Type B pancreatic cell (in vitro differentiated cells): ENCODE results near the gene TBC1D22A. TPM values are rescaled to one million over a fixed set of nuclear protein-coding genes. Genes with fewer than 3 reads are reported as not detected.
A peak's percentile ranks its signal among the peaks of the same experiment; 100 is the strongest.
"Not testable (repeated sequence)": the region's sequence is repeated elsewhere in the genome, so short reads cannot be mapped to it uniquely, and the experiment has no call there.

Source experiments
- DNase-seq: peaks from one replicate; pipeline ENCODE4 v3.0.0; 2021; ENCODE audit warnings: mixed read lengths; ENCODE audit not compliant: unreplicated experiment; ENCODE audit errors: extremely low spot score
- H3K27ac Mint-ChIP-seq: 2 replicates; pipeline ENCODE4 v1.8.0; 2021; ENCODE audit warnings: mild to moderate bottlenecking, mixed read lengths
- H3K27me3 Mint-ChIP-seq: 2 replicates; pipeline ENCODE4 v1.8.0; 2021; ENCODE audit warnings: mixed read lengths
- H3K36me3 Mint-ChIP-seq: 2 replicates; pipeline ENCODE4 v1.8.0; 2021; ENCODE audit warnings: mixed read lengths
- H3K4me1 Mint-ChIP-seq: one replicate; pipeline ENCODE4 v1.8.0; 2021; ENCODE audit warnings: mixed read lengths; ENCODE audit not compliant: unreplicated experiment
- H3K4me3 Mint-ChIP-seq: 2 replicates; pipeline ENCODE4 v1.8.0; 2021; ENCODE audit warnings: mild to moderate bottlenecking, mixed read lengths
- H3K9me3 Mint-ChIP-seq: 2 replicates; pipeline ENCODE4 v1.8.0; 2021; ENCODE audit warnings: mixed read lengths
- total RNA-seq: library from RNA; stranded (reverse); gene quantifications from 2 replicates; pipeline ENCODE4 v1.2.1, GENCODE V29; 2021; ENCODE audit warnings: low replicate concordance
- TF ChIP-seq, protein P1 (sequence below): fragments of 200-600 bp; sonication (generic); conservative IDR thresholded peaks from 2 replicates; pipeline ENCODE4 v1.5.0; 2021; ENCODE audit warnings: antibody characterized with exemption, mild to moderate bottlenecking

TBC1D22A gene
- total RNA-seq, 1 donor from 2014 or later = 16.2 TPM

DNA sequence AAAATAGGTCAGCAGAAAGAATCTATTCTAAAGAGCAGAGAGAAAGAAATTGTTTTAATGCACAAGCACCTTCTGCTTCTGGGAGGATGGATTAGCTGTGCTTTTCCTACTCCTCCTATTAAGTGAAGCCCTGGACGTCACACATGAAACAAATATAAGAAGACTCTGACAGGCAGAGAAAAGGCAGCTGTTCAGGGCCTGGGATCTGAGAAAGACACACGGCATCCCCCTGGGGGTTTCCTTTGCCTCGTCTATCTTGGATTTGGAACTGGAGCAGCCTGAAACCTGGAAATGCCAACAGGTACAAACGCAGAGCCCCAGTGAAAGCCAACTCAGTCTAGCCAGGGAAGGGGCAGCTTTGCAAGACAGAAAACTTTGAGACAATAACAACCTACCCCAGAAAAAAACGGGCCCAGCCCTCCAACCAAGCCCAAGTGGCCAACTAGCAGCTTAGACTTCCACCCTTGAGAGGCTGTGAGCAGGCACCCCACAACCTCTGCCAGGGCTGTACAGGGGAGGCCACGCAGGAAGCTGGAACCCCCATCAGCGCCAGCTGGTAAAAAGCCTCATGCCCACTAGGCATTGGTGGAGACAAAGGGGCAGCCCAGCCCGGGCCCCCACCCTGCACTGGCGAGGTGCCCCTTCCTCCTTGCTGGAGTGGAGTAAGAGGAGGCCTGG is 31.7 kb upstream of the TBC1D22A start:
- H3K27me3 Mint-ChIP-seq = no peaks in the 10 kb centered on the region
- H3K36me3 Mint-ChIP-seq = no peaks in the 10 kb centered on the region
- no peak for DNase-seq
- H3K4me1 Mint-ChIP-seq = peaks cover 53% of the 10 kb centered on the region
- no peaks in the 10 kb centered on the region for H3K9me3 Mint-ChIP-seq
- no peak overlapping the region for H3K27ac Mint-ChIP-seq
- no peak overlapping the region for H3K4me3 Mint-ChIP-seq
- TF ChIP-seq, protein P1, sequence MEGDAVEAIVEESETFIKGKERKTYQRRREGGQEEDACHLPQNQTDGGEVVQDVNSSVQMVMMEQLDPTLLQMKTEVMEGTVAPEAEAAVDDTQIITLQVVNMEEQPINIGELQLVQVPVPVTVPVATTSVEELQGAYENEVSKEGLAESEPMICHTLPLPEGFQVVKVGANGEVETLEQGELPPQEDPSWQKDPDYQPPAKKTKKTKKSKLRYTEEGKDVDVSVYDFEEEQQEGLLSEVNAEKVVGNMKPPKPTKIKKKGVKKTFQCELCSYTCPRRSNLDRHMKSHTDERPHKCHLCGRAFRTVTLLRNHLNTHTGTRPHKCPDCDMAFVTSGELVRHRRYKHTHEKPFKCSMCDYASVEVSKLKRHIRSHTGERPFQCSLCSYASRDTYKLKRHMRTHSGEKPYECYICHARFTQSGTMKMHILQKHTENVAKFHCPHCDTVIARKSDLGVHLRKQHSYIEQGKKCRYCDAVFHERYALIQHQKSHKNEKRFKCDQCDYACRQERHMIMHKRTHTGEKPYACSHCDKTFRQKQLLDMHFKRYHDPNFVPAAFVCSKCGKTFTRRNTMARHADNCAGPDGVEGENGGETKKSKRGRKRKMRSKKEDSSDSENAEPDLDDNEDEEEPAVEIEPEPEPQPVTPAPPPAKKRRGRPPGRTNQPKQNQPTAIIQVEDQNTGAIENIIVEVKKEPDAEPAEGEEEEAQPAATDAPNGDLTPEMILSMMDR = no peak

DNA sequence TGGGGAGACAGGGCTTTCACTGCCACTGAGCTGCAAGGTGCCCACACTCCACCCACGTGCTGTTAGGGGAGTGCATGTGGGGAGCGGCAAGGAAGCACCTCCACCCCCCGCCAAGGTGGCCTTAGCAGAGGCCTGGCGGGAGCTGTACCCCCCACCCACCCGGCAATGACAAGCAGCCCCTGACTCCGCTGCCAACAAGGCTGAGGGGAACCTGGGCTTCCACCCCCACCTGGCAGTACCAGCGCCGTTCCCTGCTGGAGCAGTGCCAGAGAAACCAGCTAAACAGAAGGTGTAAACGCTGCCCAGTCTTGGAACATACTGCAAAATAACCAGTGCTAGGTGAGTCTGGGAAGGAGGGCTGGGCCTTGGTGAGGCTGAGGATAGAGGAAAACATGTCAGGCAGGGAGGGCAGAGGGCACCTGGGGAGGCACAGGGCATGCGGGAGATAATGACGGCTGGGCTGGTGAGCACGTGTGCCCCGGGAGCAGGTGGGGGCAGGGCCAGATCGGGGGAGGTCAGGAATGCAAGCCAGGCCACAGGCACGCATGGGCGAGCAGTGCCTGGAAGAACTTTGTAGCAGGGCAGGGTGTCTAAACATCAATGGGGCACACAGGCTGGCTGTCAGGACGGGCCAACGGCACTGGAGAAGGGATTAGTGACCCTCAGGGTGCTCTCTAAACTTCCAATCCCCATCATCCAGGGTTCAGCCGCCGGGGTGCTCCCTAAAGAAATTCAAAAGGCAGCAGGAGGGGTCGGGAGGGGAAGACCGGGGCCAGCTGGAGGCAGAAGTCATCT is 31.0 kb upstream of the TBC1D22A start:
- peak overlapping the region; percentile 37 for H3K4me3 Mint-ChIP-seq
- peaks cover 50% of the 10 kb centered on the region for H3K4me1 Mint-ChIP-seq
- DNase-seq = no peak
- no peaks in the 10 kb centered on the region for H3K27me3 Mint-ChIP-seq
- peak overlapping the region; percentile 77 for H3K27ac Mint-ChIP-seq
- H3K9me3 Mint-ChIP-seq = no peaks in the 10 kb centered on the region
- no peaks in the 10 kb centered on the region for H3K36me3 Mint-ChIP-seq
- TF ChIP-seq, protein P1 = no peak

DNA sequence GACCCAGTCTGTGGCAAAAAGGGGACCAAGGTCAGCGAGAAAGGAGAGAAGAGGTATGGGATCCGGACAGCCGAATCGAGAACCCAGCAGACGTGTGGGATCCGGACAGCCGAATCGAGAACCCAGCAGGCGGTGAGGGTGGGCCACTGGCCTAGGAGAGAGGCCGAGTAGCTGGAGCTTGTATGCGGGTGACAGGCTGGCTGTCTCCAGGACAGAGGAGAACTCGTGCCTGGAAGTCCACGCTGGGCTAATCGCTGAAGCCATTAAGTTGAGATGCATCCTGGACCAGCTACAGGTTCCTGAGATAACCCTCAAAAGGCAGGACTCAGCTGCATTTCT is 30.4 kb upstream of the TBC1D22A start:
- H3K36me3 Mint-ChIP-seq = no peaks in the 10 kb centered on the region

DNA sequence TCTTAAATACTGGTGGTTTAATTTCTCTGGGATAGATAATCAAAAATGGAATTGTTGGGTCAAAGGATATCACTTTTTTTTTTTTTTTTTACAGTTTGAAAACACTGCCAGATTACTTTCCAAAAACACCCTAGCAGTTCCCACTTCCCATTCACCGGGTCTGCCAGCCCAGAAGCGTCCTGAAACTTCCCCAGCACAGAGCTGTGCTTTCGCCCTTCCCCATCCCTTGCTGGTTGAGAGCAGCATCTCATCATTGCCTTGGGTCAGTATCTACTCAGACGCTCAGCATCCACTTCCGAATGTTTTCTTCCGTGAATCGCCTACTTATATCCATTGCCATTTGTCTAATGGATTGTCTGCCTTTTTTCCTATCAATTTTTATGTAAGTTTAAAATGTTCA is 29.9 kb upstream of the TBC1D22A start:
- H3K9me3 Mint-ChIP-seq = no peaks in the 10 kb centered on the region
- H3K27ac Mint-ChIP-seq = no peak overlapping the region
- no peaks in the 10 kb centered on the region for H3K36me3 Mint-ChIP-seq
- TF ChIP-seq, protein P1 = no peak
- H3K27me3 Mint-ChIP-seq = no peaks in the 10 kb centered on the region
- no peak overlapping the region for H3K4me3 Mint-ChIP-seq
- H3K4me1 Mint-ChIP-seq = peaks cover 53% of the 10 kb centered on the region
- no peak for DNase-seq

More for the DNA sequence above, 30.4 kb upstream of the TBC1D22A start:
- TF ChIP-seq, protein P1 = no peak
- no peaks in the 10 kb centered on the region for H3K9me3 Mint-ChIP-seq
- H3K27me3 Mint-ChIP-seq = no peaks in the 10 kb centered on the region
- DNase-seq = no peak
- peaks cover 51% of the 10 kb centered on the region for H3K4me1 Mint-ChIP-seq
- H3K27ac Mint-ChIP-seq = peak overlapping the region; percentile 77
- no peak overlapping the region for H3K4me3 Mint-ChIP-seq

DNA sequence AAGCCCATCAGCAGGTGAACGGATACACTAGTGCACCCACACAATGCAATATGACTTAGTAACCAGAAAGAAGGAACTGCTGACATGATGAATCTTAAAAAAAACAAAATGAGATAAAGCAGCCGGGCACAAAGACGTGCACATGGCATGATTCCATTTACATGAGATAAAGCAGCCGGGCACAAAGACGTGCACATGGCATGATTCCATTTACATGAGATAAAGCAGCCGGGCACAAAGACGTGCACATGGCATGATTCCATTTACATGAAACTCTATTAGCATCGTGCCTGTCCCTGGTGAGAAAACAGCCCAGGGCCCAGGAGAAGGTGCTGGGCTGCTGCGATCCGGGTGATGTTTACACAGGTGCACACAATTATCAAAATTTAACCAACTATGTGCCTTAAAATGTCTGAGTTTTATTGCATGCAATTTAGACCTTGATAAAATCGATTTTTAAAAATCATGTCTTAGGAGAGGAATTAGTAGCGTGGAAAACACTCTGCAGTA is 28.2 kb upstream of the TBC1D22A start:
- H3K4me3 Mint-ChIP-seq = peak overlapping the region; percentile 78
- H3K4me1 Mint-ChIP-seq = peaks cover 57% of the 10 kb centered on the region

More for the DNA sequence above, 28.2 kb upstream of the TBC1D22A start:
- H3K27me3 Mint-ChIP-seq, H3K36me3 Mint-ChIP-seq, H3K9me3 Mint-ChIP-seq, DNase-seq: not testable (repeated sequence)
- peak overlapping the region; percentile 53 for H3K27ac Mint-ChIP-seq
